Smooth muscle cell (in vitro differentiated cells): ENCODE data around the gene CFAP299. TPM values are rescaled to one million over a fixed set of nuclear protein-coding genes. Genes with fewer than 3 reads are reported as not detected.

Source experiments
- DNase-seq: peaks from one replicate; lab custom pipeline; 2025; ENCODE audit not compliant: unreplicated experiment; lab: John Stamatoyannopoulos, UW
- H2AFZ ChIP-seq: fragments of 200-600 bp; sonication (generic); 2 replicates; pipeline ENCODE4 v1.6.0; 2016; ENCODE audit warnings: antibody characterized with exemption, low read depth, mild to moderate bottlenecking
- H3F3A ChIP-seq: fragments of 200-600 bp; sonication (generic); 2 replicates; pipeline ENCODE4 v1.6.0; 2017; ENCODE audit warnings: antibody characterized with exemption, low read depth
- H3K27ac ChIP-seq: fragments of 200-600 bp; sonication (generic); 2 replicates; pipeline ENCODE4 v1.5.1; 2016; ENCODE audit warnings: low read depth, mild to moderate bottlenecking
- H3K27me3 ChIP-seq: fragments of 200-600 bp; sonication (generic); 2 replicates; pipeline ENCODE4 v1.6.1; 2016; ENCODE audit warnings: low read depth, mild to moderate bottlenecking
- H3K36me3 ChIP-seq: fragments of 200-600 bp; sonication (generic); 2 replicates; pipeline ENCODE4 v1.5.1; 2016; ENCODE audit warnings: low read depth
- H3K4me1 ChIP-seq: fragments of 200-600 bp; sonication (generic); 2 replicates; pipeline ENCODE4 v1.5.1; 2016; ENCODE audit warnings: low read depth
- H3K4me2 ChIP-seq: fragments of 200-600 bp; sonication (generic); 2 replicates; pipeline ENCODE4 v1.6.0; 2016; ENCODE audit warnings: mild to moderate bottlenecking
- H3K4me3 ChIP-seq: fragments of 200-600 bp; sonication (generic); 2 replicates; pipeline ENCODE4 v1.5.1; 2016; ENCODE audit warnings: mild to moderate bottlenecking
- H3K79me2 ChIP-seq: fragments of 200-600 bp; sonication (generic); 2 replicates; pipeline ENCODE4 v1.6.0; 2016; ENCODE audit warnings: low read depth, mild to moderate bottlenecking
- H3K9ac ChIP-seq: fragments of 200-600 bp; sonication (generic); 2 replicates; pipeline ENCODE4 v1.6.0; 2016; ENCODE audit warnings: low read depth
- H3K9me3 ChIP-seq: fragments of 200-600 bp; sonication (generic); replicated peaks from 2 replicates; pipeline ENCODE4 v1.5.1; 2016; ENCODE audit warnings: low read depth
- H4K20me1 ChIP-seq: fragments of 200-600 bp; sonication (generic); 2 replicates; pipeline ENCODE4 v1.6.0; 2016; ENCODE audit warnings: low read depth
- CTCF ChIP-seq: fragments of 200-600 bp; sonication (generic); IDR thresholded peaks from 2 replicates; pipeline ENCODE4 v1.5.1; 2017; ENCODE audit warnings: borderline replicate concordance, mild to moderate bottlenecking, antibody characterized with exemption; ENCODE audit not compliant: insufficient read depth, poor library complexity, severe bottlenecking
- WGBS: methylation state at CpG from one replicate; pipeline ENCODE4 v1.1.7; 2016; ENCODE audit warnings: low lambda C conversion rate; 5-methylcytosine and 5-hydroxymethylcytosine counted together
- polyA plus RNA-seq: library from polyadenylated mRNA; unstranded; fragments of >200 nt; fragmentation: Nextera tagmentation; extraction: Ambion mirVana; gene quantifications from 2 replicates; pipeline ENCODE4 v1.2.1, GENCODE V29; 2016
- total RNA-seq: library from RNA; depleted of rRNA; stranded (reverse); fragments of >200 nt; gene quantifications from 2 replicates; pipeline ENCODE4 v1.2.3, GENCODE V29; 2014

Gene CFAP299
- total and polyA plus RNA-seq, 2 experiments from 2014 or later = not detected

- no peak overlapping the region for H3K9ac ChIP-seq
- H3K79me2 ChIP-seq = no peaks in the 10 kb centered on the region
- 76% methylated on average over 2 of the region's 2 CpGs for WGBS
- no peaks in the 10 kb centered on the region for H3F3A ChIP-seq
- no peaks in the 10 kb centered on the region for H4K20me1 ChIP-seq
- H3K27me3 ChIP-seq = no peaks in the 10 kb centered on the region
- H3K4me3 ChIP-seq = no peak overlapping the region
- H3K4me1 ChIP-seq = no peaks in the 10 kb centered on the region
- no peaks in the 10 kb centered on the region for H3K9me3 ChIP-seq
- H2AFZ ChIP-seq = no peak overlapping the region
- no peak overlapping the region for H3K4me2 ChIP-seq
- H3K36me3 ChIP-seq = no peaks in the 10 kb centered on the region
- TF ChIP-seq CTCF = no peak
- no peak overlapping the region for H3K27ac ChIP-seq
- no peak for DNase-seq
Observed at GRCh38 chr4:80809039-80809729, 473.7 kb downstream of the CFAP299 start.

GRCh38 chr4:80811406-80811805 lies 475.9 kb downstream of the CFAP299 start:
- H2AFZ ChIP-seq = no peak overlapping the region
- no peaks in the 10 kb centered on the region for H3K79me2 ChIP-seq
- no peaks in the 10 kb centered on the region for H4K20me1 ChIP-seq
- H3K4me3 ChIP-seq = no peak overlapping the region
- no peak overlapping the region for H3K9ac ChIP-seq
- no peak overlapping the region for H3K27ac ChIP-seq
- no peaks in the 10 kb centered on the region for H3K27me3 ChIP-seq
- no peak overlapping the region for H3K4me2 ChIP-seq
- WGBS = 51% methylated on average over 3 of the region's 3 CpGs
- no peaks in the 10 kb centered on the region for H3K9me3 ChIP-seq
- no peaks in the 10 kb centered on the region for H3K4me1 ChIP-seq
- no peaks in the 10 kb centered on the region for H3K36me3 ChIP-seq
- DNase-seq = no peak
- H3F3A ChIP-seq = no peaks in the 10 kb centered on the region
- TF ChIP-seq CTCF = no peak

- no peaks in the 10 kb centered on the region for H3K27me3 ChIP-seq
- H3K4me1 ChIP-seq = no peaks in the 10 kb centered on the region
- TF ChIP-seq CTCF = no peak
- H3K4me2 ChIP-seq = no peak overlapping the region
- no peaks in the 10 kb centered on the region for H3F3A ChIP-seq
- no peaks in the 10 kb centered on the region for H3K36me3 ChIP-seq
- H3K9me3 ChIP-seq = no peaks in the 10 kb centered on the region
- H3K4me3 ChIP-seq = no peak overlapping the region
- H3K79me2 ChIP-seq = no peaks in the 10 kb centered on the region
- no peak for DNase-seq
- H3K27ac ChIP-seq = no peak overlapping the region
- H3K9ac ChIP-seq = no peak overlapping the region
- H4K20me1 ChIP-seq = no peaks in the 10 kb centered on the region
- H2AFZ ChIP-seq = no peak overlapping the region
Observed at GRCh38 chr4:80812145-80812544, 476.6 kb downstream of the CFAP299 start.

- H3K27ac ChIP-seq = no peak overlapping the region
- H2AFZ ChIP-seq = no peak overlapping the region
- no peaks in the 10 kb centered on the region for H3F3A ChIP-seq
- no peaks in the 10 kb centered on the region for H3K9me3 ChIP-seq
- no peaks in the 10 kb centered on the region for H3K4me1 ChIP-seq
- no peaks in the 10 kb centered on the region for H4K20me1 ChIP-seq
- no peaks in the 10 kb centered on the region for H3K27me3 ChIP-seq
- H3K36me3 ChIP-seq = no peaks in the 10 kb centered on the region
- H3K79me2 ChIP-seq = no peaks in the 10 kb centered on the region
- no peak overlapping the region for H3K9ac ChIP-seq
- no peak for DNase-seq
- no peak for TF ChIP-seq CTCF
- no peak overlapping the region for H3K4me3 ChIP-seq
- H3K4me2 ChIP-seq = no peak overlapping the region
- 71% methylated on average over 5 of the region's 5 CpGs for WGBS
Observed at GRCh38 chr4:80814266-80814665, 478.7 kb downstream of the CFAP299 start.
